OCI-LY3 (cell line): Measurements from ENCODE around the gene NR2F1.

ENCODE experiments used
- H2AFZ ChIP-seq: fragments of 200-600, 300-600 bp; shearing (Covaris generic); 2 replicates; pipeline ENCODE4 v1.6.0; 2014; ENCODE audit warnings: antibody characterized with exemption, low read depth, low read length
- H3K27ac ChIP-seq: fragments of 200-600, 300-600 bp; sonication (generic); 2 replicates; pipeline ENCODE4 v1.5.1; 2014; ENCODE audit warnings: mild to moderate bottlenecking, low read length, moderate library complexity, mixed read lengths
- H3K27me3 ChIP-seq: fragments of 200-600, 300-600 bp; sonication (generic); 2 replicates; pipeline ENCODE4 v1.6.1; 2014; ENCODE audit warnings: low read depth, low read length, mixed read lengths
- H3K36me3 ChIP-seq: fragments of 200-600, 300-600 bp; sonication (generic); replicated peaks from 2 replicates; pipeline ENCODE3; 2014; ENCODE audit warnings: low read depth, low read length, mixed read lengths
- H3K4me1 ChIP-seq: fragments of 300-600, 200-600 bp; sonication (generic); 2 replicates; pipeline ENCODE4 v1.6.1; 2014; ENCODE audit warnings: low read length, mixed read lengths
- H3K4me2 ChIP-seq: fragments of 200-600, 300-600 bp; sonication (generic); 2 replicates; pipeline ENCODE4 v1.6.1; 2014; ENCODE audit warnings: low read length, mixed read lengths
- H3K4me3 ChIP-seq: fragments of 300-600, 200-600 bp; sonication (generic); 2 replicates; pipeline ENCODE4 v1.5.1; 2014; ENCODE audit warnings: antibody characterized with exemption, mild to moderate bottlenecking, low read length, moderate library complexity
- H3K79me2 ChIP-seq: fragments of 300-600, 200-600 bp; shearing (Covaris generic); 2 replicates; pipeline ENCODE4 v1.6.1; 2014; ENCODE audit warnings: mild to moderate bottlenecking, low read length, mixed read lengths
- H3K9ac ChIP-seq: fragments of 300-600, 200-600 bp; shearing (Covaris generic); 2 replicates; pipeline ENCODE4 v1.6.0; 2014; ENCODE audit warnings: mild to moderate bottlenecking, low read length, moderate library complexity
- H3K9me3 ChIP-seq: fragments of 200-600, 300-600 bp; shearing (Covaris generic); 2 replicates; pipeline ENCODE4 v1.6.1; 2014; ENCODE audit warnings: low read length, mixed read lengths; ENCODE audit not compliant: insufficient read depth
- H4K20me1 ChIP-seq: fragments of 200-600, 300-600 bp; sonication (generic); 2 replicates; pipeline ENCODE4 v1.6.1; 2016; ENCODE audit warnings: low read length, mixed read lengths; ENCODE audit not compliant: insufficient read depth
- CTCF ChIP-seq: fragments of 200-600, 300-600 bp; sonication (generic); IDR thresholded peaks from 2 replicates; pipeline ENCODE4 v1.5.1; 2014; ENCODE audit warnings: antibody characterized with exemption, low read length, low read depth
- EZH2phosphoT487 ChIP-seq: fragments of 200-600 bp; shearing (Covaris generic); IDR thresholded peaks from 2 replicates; pipeline ENCODE4 v1.6.1; 2018; ENCODE audit warnings: antibody characterized with exemption, mixed run types, low read depth

The NR2F1 gene

GRCh38 chr5:93622240-93622885 is 39.3 kb downstream of the NR2F1 start:
- H4K20me1 ChIP-seq = no peaks in the 10 kb centered on the region
- no peak overlapping the region for H3K9ac ChIP-seq
- H3K27ac ChIP-seq = no peak overlapping the region
- no peak overlapping the region for H2AFZ ChIP-seq
- H3K4me1 ChIP-seq = peaks cover 13% of the 10 kb centered on the region
- H3K4me3 ChIP-seq = peak overlapping the region; percentile 95
- H3K79me2 ChIP-seq = no peaks in the 10 kb centered on the region
- H3K4me2 ChIP-seq = peak overlapping the region; percentile 64
- no peaks in the 10 kb centered on the region for H3K9me3 ChIP-seq
- H3K36me3 ChIP-seq = no peaks in the 10 kb centered on the region
- TF ChIP-seq CTCF = no peak
- TF ChIP-seq EZH2phosphoT487 = no peak
- H3K27me3 ChIP-seq = no peaks in the 10 kb centered on the region

GRCh38 chr5:93623153-93623552 is 40.1 kb downstream of the NR2F1 start:
- TF ChIP-seq EZH2phosphoT487 (no peak), CTCF (no peak)
- Histone ChIP-seq H3K27me3 (no peaks in the 10 kb centered on the region), H3K9me3 (no peaks in the 10 kb centered on the region), H3K36me3 (no peaks in the 10 kb centered on the region), H3K4me1 (peaks cover 13% of the 10 kb centered on the region), H3K4me3 (no peak overlapping the region), H3K9ac (no peak overlapping the region), H3K79me2 (no peaks in the 10 kb centered on the region), H2AFZ (no peak overlapping the region), H3K4me2 (no peak overlapping the region), H3K27ac (no peak overlapping the region), H4K20me1 (no peaks in the 10 kb centered on the region)

GRCh38 chr5:93626801-93627200 is 43.8 kb downstream of the NR2F1 start:
- Histone ChIP-seq H4K20me1 (no peaks in the 10 kb centered on the region), H3K9me3 (no peaks in the 10 kb centered on the region), H3K36me3 (no peaks in the 10 kb centered on the region), H3K9ac (no peak overlapping the region), H3K4me2 (no peak overlapping the region), H3K27ac (no peak overlapping the region), H3K27me3 (no peaks in the 10 kb centered on the region), H2AFZ (no peak overlapping the region), H3K4me3 (no peak overlapping the region), H3K4me1 (peaks cover 8% of the 10 kb centered on the region; the same call in 1 of the 2 replicates), H3K79me2 (no peaks in the 10 kb centered on the region)
- TF ChIP-seq EZH2phosphoT487 (no peak), CTCF (no peak)

GRCh38 chr5:93632327-93632726 is 49.3 kb downstream of the NR2F1 start:
- TF ChIP-seq CTCF (no peak), EZH2phosphoT487 (no peak)
- Histone ChIP-seq H3K4me1 (no peaks in the 10 kb centered on the region), H4K20me1 (no peaks in the 10 kb centered on the region), H3K9ac (no peak overlapping the region), H3K9me3 (no peaks in the 10 kb centered on the region), H2AFZ (no peak overlapping the region), H3K27ac (no peak overlapping the region), H3K27me3 (no peaks in the 10 kb centered on the region), H3K36me3 (no peaks in the 10 kb centered on the region), H3K4me2 (no peak overlapping the region), H3K79me2 (no peaks in the 10 kb centered on the region), H3K4me3 (no peak overlapping the region)
